Measurements from ENCODE around the gene TMEM92.

GRCh38 chr17:50252781-50253180 is 21.5 kb upstream of the TMEM92 start:
- TF ChIP-seq, protein P1, sequence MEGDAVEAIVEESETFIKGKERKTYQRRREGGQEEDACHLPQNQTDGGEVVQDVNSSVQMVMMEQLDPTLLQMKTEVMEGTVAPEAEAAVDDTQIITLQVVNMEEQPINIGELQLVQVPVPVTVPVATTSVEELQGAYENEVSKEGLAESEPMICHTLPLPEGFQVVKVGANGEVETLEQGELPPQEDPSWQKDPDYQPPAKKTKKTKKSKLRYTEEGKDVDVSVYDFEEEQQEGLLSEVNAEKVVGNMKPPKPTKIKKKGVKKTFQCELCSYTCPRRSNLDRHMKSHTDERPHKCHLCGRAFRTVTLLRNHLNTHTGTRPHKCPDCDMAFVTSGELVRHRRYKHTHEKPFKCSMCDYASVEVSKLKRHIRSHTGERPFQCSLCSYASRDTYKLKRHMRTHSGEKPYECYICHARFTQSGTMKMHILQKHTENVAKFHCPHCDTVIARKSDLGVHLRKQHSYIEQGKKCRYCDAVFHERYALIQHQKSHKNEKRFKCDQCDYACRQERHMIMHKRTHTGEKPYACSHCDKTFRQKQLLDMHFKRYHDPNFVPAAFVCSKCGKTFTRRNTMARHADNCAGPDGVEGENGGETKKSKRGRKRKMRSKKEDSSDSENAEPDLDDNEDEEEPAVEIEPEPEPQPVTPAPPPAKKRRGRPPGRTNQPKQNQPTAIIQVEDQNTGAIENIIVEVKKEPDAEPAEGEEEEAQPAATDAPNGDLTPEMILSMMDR (IDR thresholded peaks at IDR 0.05), result no peak
- TF ChIP-seq EZH2 (IDR thresholded peaks at IDR 0.05), result no peak

Measured in neural progenitor cell (in vitro differentiated cells).